ENCODE results near the gene ARL10. TPM values are rescaled to one million over a fixed set of nuclear protein-coding genes. Genes with fewer than 3 reads are reported as not detected.

ARL10 gene
- polyA plus RNA-seq, 3 donors: 0.04 to 0.93 TPM; not detected in 1

DNA sequence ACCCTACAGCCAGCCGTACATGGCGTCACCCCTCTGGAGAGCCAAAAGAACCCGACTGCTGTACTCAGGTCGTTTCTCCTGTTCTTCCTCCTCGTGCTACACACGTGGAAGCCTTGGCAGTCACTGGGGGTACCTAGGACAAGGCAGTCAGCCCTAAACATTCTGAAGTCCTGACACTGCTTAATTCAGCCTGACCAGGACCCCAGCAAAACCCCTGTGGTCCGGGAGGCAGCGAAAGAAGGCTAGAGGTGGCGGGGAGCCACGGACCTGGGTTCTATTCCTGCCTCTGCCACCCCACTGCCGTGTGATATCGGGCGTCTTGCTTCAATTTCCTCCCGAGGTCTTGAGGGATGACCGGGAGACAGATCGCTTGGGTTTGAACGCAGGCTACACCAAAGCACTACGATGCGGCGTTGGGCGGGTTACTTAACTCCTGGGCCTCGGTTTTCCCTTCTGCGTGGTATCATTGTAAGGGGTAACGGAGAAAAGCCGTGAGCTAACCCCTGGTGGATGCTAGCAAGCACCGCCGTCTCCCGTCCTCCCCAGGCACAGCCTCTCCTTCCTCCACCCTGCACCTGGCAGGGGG lies 429 bp upstream of the ARL10 start:
- H3K4me2 ChIP-seq (replicated peaks; ENCODE audit: extremely low read depth, low read length, poor library complexity, severe bottlenecking): peak overlapping the region; percentile 74
- H3K27ac Mint-ChIP-seq: no peak overlapping the region
- H3K9me3 ChIP-seq (replicated peaks in 1 of 2; ENCODE audit: control insufficient read depth in 1 of 2, insufficient read depth in 1 of 2, low read length in 2 of 2): no peaks in the 10 kb centered on the region
- peaks cover 0 to 20% (median 4%) of the 10 kb centered on the region in 7 donors for H3K9me3 Mint-ChIP-seq
- no peaks in the 10 kb centered on the region for H4K20me1 ChIP-seq (ENCODE audit: insufficient read depth, low read length)
- H3K9ac ChIP-seq (ENCODE audit: insufficient read depth, low read length, poor library complexity, severe bottlenecking): peak overlapping the region; percentile 28
- H3K27me3 Mint-ChIP-seq (ENCODE audit: low read depth in 3 of 3): peaks cover 34 to 50% (median 40%) of the 10 kb centered on the region in 3 donors
- H3K27ac ChIP-seq (ENCODE audit: low read depth in 1 of 2, low read length in 2 of 2): no peak overlapping the region
- 28% methylated on average over 9 of the region's 28 CpGs for WGBS (ENCODE audit: insufficient coverage)
- H3K4me3 ChIP-seq (replicated peaks in 1 of 3; ENCODE audit: low read depth in 2 of 3, low read length in 3 of 3): peak overlapping the region; percentile 41 to 72 (median 54)
- peak overlapping the region; percentile 81 for H2AFZ ChIP-seq (ENCODE audit: insufficient read depth, low read depth, low read length, poor library complexity, severe bottlenecking)
- peaks cover 0 to 3% of the 10 kb centered on the region in 2 donors for H3K36me3 Mint-ChIP-seq
- no peaks in the 10 kb centered on the region for H3K36me3 ChIP-seq (replicated peaks in 1 of 2; ENCODE audit: control insufficient read depth in 1 of 2, insufficient read depth in 2 of 2, low read length in 2 of 2)
- H3K27me3 ChIP-seq (ENCODE audit: control insufficient read depth in 2 of 2, insufficient read depth in 2 of 2, low read length in 2 of 2): peaks cover 20 to 46% of the 10 kb centered on the region in 2 donors
- TF ChIP-seq, protein P1, sequence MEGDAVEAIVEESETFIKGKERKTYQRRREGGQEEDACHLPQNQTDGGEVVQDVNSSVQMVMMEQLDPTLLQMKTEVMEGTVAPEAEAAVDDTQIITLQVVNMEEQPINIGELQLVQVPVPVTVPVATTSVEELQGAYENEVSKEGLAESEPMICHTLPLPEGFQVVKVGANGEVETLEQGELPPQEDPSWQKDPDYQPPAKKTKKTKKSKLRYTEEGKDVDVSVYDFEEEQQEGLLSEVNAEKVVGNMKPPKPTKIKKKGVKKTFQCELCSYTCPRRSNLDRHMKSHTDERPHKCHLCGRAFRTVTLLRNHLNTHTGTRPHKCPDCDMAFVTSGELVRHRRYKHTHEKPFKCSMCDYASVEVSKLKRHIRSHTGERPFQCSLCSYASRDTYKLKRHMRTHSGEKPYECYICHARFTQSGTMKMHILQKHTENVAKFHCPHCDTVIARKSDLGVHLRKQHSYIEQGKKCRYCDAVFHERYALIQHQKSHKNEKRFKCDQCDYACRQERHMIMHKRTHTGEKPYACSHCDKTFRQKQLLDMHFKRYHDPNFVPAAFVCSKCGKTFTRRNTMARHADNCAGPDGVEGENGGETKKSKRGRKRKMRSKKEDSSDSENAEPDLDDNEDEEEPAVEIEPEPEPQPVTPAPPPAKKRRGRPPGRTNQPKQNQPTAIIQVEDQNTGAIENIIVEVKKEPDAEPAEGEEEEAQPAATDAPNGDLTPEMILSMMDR (IDR thresholded peaks at IDR 0.05): no peak
- H3K4me3 Mint-ChIP-seq: peak overlapping the region; percentile 69 to 84
- H3K4me1 ChIP-seq (ENCODE audit: control insufficient read depth in 1 of 2, insufficient read depth in 2 of 2, low read length in 2 of 2): peaks cover 24 to 40% of the 10 kb centered on the region in 2 donors
- intact Hi-C loops (cut with micrococcal nuclease): no loop called here
- H3K79me2 ChIP-seq (ENCODE audit: insufficient read depth, low read length): peaks cover 13% of the 10 kb centered on the region
- H3K4me1 Mint-ChIP-seq: peaks cover 22% of the 10 kb centered on the region
- no peak for DNase-seq

DNA sequence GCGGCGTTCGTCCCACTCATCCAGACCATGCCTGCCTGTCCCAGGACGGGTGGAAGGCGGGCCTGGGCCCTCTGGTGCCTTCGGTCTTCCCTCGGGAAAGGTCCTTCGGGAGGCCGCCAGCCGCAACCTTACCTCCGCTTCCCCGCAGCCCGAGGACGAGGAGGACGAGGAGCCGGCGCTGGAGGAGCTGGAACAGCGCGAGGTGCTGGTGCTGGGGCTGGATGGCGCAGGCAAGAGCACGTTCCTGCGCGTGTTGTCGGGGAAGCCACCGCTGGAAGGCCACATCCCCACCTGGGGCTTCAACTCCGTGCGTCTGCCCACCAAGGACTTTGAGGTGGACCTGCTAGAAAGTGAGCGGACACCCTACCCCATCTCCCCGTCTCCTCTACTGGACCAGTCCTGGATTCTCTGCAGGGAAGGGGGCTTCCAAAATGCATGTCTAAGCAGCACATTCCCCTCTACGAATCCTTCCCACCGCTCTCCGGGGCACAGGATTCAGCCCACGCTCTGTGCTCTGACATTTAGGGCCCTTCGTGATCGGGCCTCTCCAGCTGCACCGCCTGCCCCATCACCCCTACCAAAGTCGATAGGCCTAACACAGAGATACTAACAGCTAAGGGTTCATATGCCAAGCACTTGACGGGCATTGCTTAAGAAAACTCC lies 1.1 kb downstream of the ARL10 start:
- DNase-seq: no peak
- Mint-ChIP-seq H3K4me3 (peak overlapping the region; percentile 56 to 83), H3K4me1 (peaks cover 17% of the 10 kb centered on the region), H3K36me3 (peaks cover 0 to 3% of the 10 kb centered on the region in 2 donors), H3K27ac (no peak overlapping the region), H3K9me3 (peaks cover 0 to 20% (median 4%) of the 10 kb centered on the region in 7 donors), H3K27me3 (ENCODE audit: low read depth in 3 of 3) (peaks cover 34 to 50% (median 42%) of the 10 kb centered on the region in 3 donors)
- H4K20me1 ChIP-seq (ENCODE audit: insufficient read depth, low read length): no peaks in the 10 kb centered on the region
- peaks cover 2% of the 10 kb centered on the region for H3K79me2 ChIP-seq (ENCODE audit: insufficient read depth, low read length)
- H3K9ac ChIP-seq (ENCODE audit: insufficient read depth, low read length, poor library complexity, severe bottlenecking): peak overlapping the region; percentile 28
- TF ChIP-seq, protein P1 (IDR thresholded peaks at IDR 0.05): no peak
- no peaks in the 10 kb centered on the region for H3K9me3 ChIP-seq (replicated peaks in 1 of 2; ENCODE audit: control insufficient read depth in 1 of 2, insufficient read depth in 1 of 2, low read length in 2 of 2)
- intact Hi-C loops (cut with micrococcal nuclease): no loop called here
- H3K27me3 ChIP-seq (ENCODE audit: control insufficient read depth in 2 of 2, insufficient read depth in 2 of 2, low read length in 2 of 2): peaks cover 20 to 46% of the 10 kb centered on the region in 2 donors
- H3K27ac ChIP-seq (ENCODE audit: low read depth in 1 of 2, low read length in 2 of 2): no peak overlapping the region
- 87% methylated on average over 37 of the region's 38 CpGs for WGBS (ENCODE audit: insufficient coverage)
- peak overlapping the region; percentile 74 for H3K4me2 ChIP-seq (replicated peaks; ENCODE audit: extremely low read depth, low read length, poor library complexity, severe bottlenecking)
- peaks cover 17 to 29% of the 10 kb centered on the region in 2 donors for H3K4me1 ChIP-seq (ENCODE audit: control insufficient read depth in 1 of 2, insufficient read depth in 2 of 2, low read length in 2 of 2)
- peak overlapping the region in 1 of 3 experiments; percentile 72 for H3K4me3 ChIP-seq (replicated peaks in 1 of 3; ENCODE audit: low read depth in 2 of 3, low read length in 3 of 3)
- peak overlapping the region; percentile 81 for H2AFZ ChIP-seq (ENCODE audit: insufficient read depth, low read depth, low read length, poor library complexity, severe bottlenecking)
- no peaks in the 10 kb centered on the region for H3K36me3 ChIP-seq (replicated peaks in 1 of 2; ENCODE audit: control insufficient read depth in 1 of 2, insufficient read depth in 2 of 2, low read length in 2 of 2)
